ENCODE measurements around the gene PRUNE1. TPM values are rescaled to one million over a fixed set of nuclear protein-coding genes. Genes with fewer than 3 reads are reported as not detected.

Gene PRUNE1
- total and polyA plus RNA-seq, 2 of the 4 experiments (the other 2 are of a cell fraction), result 7.9 to 9.4 TPM

- Histone ChIP-seq H3K9me3 (ENCODE audit: control insufficient read depth, insufficient read depth, low read length) (no peaks in the 10 kb centered on the region), H3K79me1 (ENCODE audit: low read depth in 1 of 2, low read length in 2 of 2) (peaks cover 2 to 30% of the 10 kb centered on the region in 2 experiments; a peak in 2 of 4 replicates), H2BK20ac (ENCODE audit: low read depth, low read length) (no peak overlapping the region), H3K36me3 (ENCODE audit: control insufficient read depth, insufficient read depth, low read length) (no peaks in the 10 kb centered on the region), H3K9ac (ENCODE audit: low read depth, low read length) (no peak overlapping the region), H3K4me2 (ENCODE audit: low read depth, low read length) (no peak overlapping the region), H3K27me3 (ENCODE audit: control insufficient read depth, insufficient read depth, low read length) (no peaks in the 10 kb centered on the region), H2BK5ac (ENCODE audit: low read depth, low read length, poor library complexity, severe bottlenecking) (no peak overlapping the region), H2BK15ac (ENCODE audit: low read depth, low read length) (no peak overlapping the region), H4K8ac (ENCODE audit: low read depth in 2 of 2, low read length in 2 of 2) (peak overlapping the region in 1 of 2 experiments; percentile 44; a peak in 1 of 4 replicates), H3K27ac (ENCODE audit: insufficient read depth, low read length) (no peak overlapping the region), H3K56ac (ENCODE audit: extremely low read depth, insufficient read depth, low read length) (no peak overlapping the region), H3K4me3 (ENCODE audit: insufficient read depth, low read depth, low read length) (no peak overlapping the region), H3K18ac (ENCODE audit: low read depth, low read length) (no peak overlapping the region), H4K5ac (ENCODE audit: low read depth, low read length) (no peak overlapping the region), H2AK9ac (replicated peaks; ENCODE audit: low read depth, low read length, poor library complexity) (no peak overlapping the region), H3K9me1 (ENCODE audit: insufficient read depth, low read length) (peaks cover 21% of the 10 kb centered on the region), H2BK120ac (ENCODE audit: low read depth, low read length) (peak overlapping the region; percentile 10; the same call in 1 of the 2 replicates), H3K23ac (ENCODE audit: low read depth, low read length) (no peak overlapping the region), H2AFZ (replicated peaks; ENCODE audit: low read length, poor library complexity) (peak overlapping the region; percentile 18), H2AK5ac (ENCODE audit: low read depth, low read length) (peak overlapping the region; percentile 13; the same call in 1 of the 2 replicates), H4K20me1 (ENCODE audit: insufficient read depth, low read length) (peaks cover 23% of the 10 kb centered on the region), H3K4ac (ENCODE audit: low read depth, low read length) (no peak overlapping the region), H4K91ac (ENCODE audit: insufficient read depth, low read depth, low read length) (0 out of 2 replicates have a peak overlapping the region, but pooled peaks have one; percentile 84), H3K14ac (replicated peaks; ENCODE audit: low read depth, low read length) (no peak overlapping the region), H3K4me1 (ENCODE audit: control insufficient read depth, insufficient read depth, low read length) (peaks cover 33% of the 10 kb centered on the region)
- DNase-seq (no peak), ATAC-seq (ENCODE audit: low read depth) (no peak)
- POLR2A ChIA-PET (ENCODE audit: unreplicated experiment), result interaction anchor here (0.6 kb wide), 1 partner anchor 262 kb away, joined by 3 read pairs; no protein-coding TSS in a partner anchor
- CTCF ChIA-PET, result no interaction called here
- TF ChIP-seq CHD1 (IDR thresholded peaks at IDR 0.05; ENCODE audit: low read depth, low read length), result no peak
- no peak for TF ChIP-seq CTCF (conservative IDR thresholded peaks at IDR 0.05; ENCODE audit: low read depth, low read length)
- TF ChIP-seq MAZ (IDR thresholded peaks at IDR 0.05; ENCODE audit: borderline replicate concordance, low read depth, low read length), result no peak
- no peak for TF ChIP-seq SMC3 (IDR thresholded peaks at IDR 0.05; ENCODE audit: low read depth, low read length)
- no peak for TF ChIP-seq BHLHE40 (IDR thresholded peaks at IDR 0.05; ENCODE audit: low read depth, low read length)
- TF ChIP-seq NFE2L2 (IDR thresholded peaks at IDR 0.05; ENCODE audit: low read depth, low read length), result no peak
- TF ChIP-seq MXI1 (IDR thresholded peaks at IDR 0.05; ENCODE audit: borderline replicate concordance, low read depth, low read length), result no peak
- TF ChIP-seq FOS (IDR thresholded peaks at IDR 0.05; ENCODE audit: low read depth, low read length), result no peak
- no peak for TF ChIP-seq POLR2A (IDR thresholded peaks at IDR 0.05; ENCODE audit: low read depth, low read length)
- no peak for TF ChIP-seq CEBPB (IDR thresholded peaks at IDR 0.05; ENCODE audit: low read depth, low read length)
- no peak for TF ChIP-seq RAD21 (IDR thresholded peaks at IDR 0.05; ENCODE audit: low read length)
- no peak for TF ChIP-seq RFX5 (IDR thresholded peaks at IDR 0.05; ENCODE audit: low read depth, low read length)
- no peak for TF ChIP-seq USF2 (IDR thresholded peaks at IDR 0.05; ENCODE audit: low read depth, low read length)
- no peak for TF ChIP-seq RCOR1 (IDR thresholded peaks at IDR 0.05; ENCODE audit: insufficient replicate concordance, low read length)
- TF ChIP-seq, protein P1, sequence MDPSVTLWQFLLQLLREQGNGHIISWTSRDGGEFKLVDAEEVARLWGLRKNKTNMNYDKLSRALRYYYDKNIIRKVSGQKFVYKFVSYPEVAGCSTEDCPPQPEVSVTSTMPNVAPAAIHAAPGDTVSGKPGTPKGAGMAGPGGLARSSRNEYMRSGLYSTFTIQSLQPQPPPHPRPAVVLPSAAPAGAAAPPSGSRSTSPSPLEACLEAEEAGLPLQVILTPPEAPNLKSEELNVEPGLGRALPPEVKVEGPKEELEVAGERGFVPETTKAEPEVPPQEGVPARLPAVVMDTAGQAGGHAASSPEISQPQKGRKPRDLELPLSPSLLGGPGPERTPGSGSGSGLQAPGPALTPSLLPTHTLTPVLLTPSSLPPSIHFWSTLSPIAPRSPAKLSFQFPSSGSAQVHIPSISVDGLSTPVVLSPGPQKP (IDR thresholded peaks at IDR 0.05; ENCODE audit: borderline replicate concordance, low read depth, low read length), result no peak
- no peak for TF ChIP-seq MAFK (IDR thresholded peaks at IDR 0.05; ENCODE audit: low read depth, low read length)
- intact Hi-C loops (cut with micrococcal nuclease), result no loop called here
- dilution Hi-C loops (cut with HindIII; ENCODE audit: low sequenced_read_pairs, unreplicated experiment), result no loop called here
- 97% methylated on average over 6 of the region's 9 CpGs; no CpG with 5 or more reads in 1 of the 2 experiments for WGBS, 2 experiments (ENCODE audit: extremely low coverage in 2 of 2, insufficient read length in 1 of 2)
- BruUV-seq (replicated peaks), result no TSS peak
- in situ Hi-C loops (cut with MboI; ENCODE audit: low sequenced_read_pairs), result loop anchor here (10.0 kb wide), 1 partner anchor 58 kb away; the partner anchor contains the start of gene BNIPL
Measured at GRCh38 chr1:150976401-150976821, 31.8 kb upstream of the PRUNE1 start.

Data from IMR-90 (cell line).